Inflammatory macrophage treated with lipopolysaccharide for 4 hours (primary cell): ENCODE measurements around the gene CXCL17.

Experiments used
- DNase-seq: peaks from one replicate; pipeline ENCODE4 v3.0.0-alpha.2; 2020

CXCL17 gene

GRCh38 chr19:42397263-42398166 lies 45.2 kb downstream of the CXCL17 start:
- peak; percentile 11 for DNase-seq

DNA sequence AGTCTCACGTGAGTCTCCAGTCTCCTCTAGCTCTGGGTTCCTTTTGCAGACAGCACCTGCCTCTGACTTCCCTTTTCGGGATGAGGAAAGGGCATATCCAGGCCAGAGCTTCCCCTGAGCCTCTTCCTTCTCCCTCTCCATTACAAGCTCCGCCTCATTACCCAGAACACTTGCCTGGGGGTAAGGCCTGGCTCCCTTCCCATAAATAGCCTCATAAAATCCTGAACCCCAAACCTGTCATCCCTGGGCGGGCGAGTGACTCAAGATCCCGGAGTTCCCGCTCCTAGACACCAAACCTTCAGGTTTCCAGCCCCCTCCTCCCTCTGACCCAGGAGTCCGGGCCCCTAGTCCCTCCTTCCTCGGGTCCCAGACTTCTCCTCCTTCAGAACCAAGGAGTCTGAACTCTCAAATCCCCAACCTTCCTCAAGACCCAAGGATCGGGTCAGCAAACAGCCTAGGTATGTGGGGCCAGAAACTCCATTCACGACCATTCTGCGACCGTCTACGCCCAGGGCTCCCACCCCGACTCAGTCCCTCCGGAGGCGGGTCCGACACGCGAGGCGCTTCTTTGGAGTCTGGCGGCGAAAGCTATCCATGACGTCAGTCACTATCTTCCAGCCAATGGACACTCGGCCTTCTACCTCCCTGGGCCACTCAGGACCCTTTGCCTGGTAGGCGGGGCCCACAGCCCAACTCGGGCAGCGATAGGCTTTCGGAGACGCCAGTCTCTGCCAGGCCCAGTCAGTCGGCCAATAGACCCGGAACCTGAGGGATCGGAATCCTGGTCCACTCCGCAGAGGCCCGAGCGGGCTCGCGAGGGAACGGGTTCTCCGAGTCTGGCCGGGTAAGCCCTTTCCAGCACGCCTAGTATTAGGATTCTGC lies 46.1 kb downstream of the CXCL17 start:
- DNase-seq, result peak; percentile 98

DNA sequence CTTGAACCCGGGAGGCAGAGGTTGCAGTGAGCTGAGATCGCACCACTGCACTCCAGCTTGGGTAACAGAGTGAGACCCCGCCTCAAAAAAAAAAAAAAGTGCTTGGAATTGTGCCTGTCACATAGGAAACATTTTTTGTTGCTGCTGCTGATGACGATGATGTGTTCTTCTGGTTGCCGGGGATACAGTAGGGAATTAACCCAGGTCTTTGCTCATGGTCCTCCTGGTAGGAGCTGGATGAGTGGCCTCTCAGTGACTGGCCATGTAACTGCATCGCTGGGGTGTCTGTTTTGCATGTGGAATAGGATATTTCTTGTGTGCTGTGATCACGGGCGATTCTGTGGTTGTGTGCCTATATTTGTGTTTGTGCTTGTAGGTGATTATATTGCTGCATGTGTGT lies 48.0 kb downstream of the CXCL17 start:
- no peak for DNase-seq

DNA sequence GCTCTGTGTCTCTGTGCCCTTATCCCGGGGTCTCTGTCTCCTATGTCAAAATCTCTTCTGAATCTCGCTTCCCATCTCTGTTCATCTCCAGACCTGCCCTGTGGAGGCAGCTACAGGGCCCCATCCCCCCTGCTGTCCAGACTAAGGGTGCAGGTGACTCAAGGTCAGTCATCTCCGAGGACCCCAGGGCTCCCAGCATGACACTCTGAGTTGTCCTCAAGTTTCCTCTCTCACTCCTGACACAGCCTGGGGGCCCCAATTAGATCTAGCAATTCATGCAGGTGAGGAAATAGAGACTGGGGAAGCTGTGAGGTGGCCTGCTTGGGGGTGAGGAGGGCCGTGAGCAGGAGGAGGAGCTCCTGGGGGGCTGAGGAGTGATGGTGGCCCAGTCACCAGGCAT lies 50.6 kb downstream of the CXCL17 start:
- DNase-seq, result no peak

DNA sequence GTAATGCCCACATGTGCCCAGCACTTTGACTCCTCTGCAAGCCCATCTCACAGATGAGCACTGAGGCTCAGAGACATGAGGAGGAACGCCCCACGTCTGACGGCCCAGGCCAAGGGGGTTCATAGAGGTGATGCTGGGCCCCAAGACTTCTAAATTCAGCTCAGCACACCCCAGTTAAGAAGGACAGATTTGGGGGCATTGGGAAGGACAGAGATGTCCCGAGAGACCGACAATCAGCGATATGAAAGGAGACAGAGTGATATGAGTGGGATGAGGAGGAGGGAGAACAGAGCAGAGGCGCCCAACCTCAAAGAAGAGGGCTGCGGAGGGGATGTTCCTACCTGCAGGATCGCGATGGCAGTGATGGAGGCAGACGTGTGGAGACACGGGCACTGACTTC lies 52.8 kb downstream of the CXCL17 start, which contains the start of gene CNFN:
Gene CNFN, minus strand, starts transcription at position 399 of the 400 bp plus-strand sequence. CDS start 1,260 bp downstream, outside the sequence.
- no peak for DNase-seq

- DNase-seq, result no peak
Observed at GRCh38 chr19:42388851-42389489, 53.8 kb downstream of the CXCL17 start.

- peak; percentile 58 for DNase-seq
Observed at GRCh38 chr19:42386974-42387707, 55.6 kb downstream of the CXCL17 start.

DNA sequence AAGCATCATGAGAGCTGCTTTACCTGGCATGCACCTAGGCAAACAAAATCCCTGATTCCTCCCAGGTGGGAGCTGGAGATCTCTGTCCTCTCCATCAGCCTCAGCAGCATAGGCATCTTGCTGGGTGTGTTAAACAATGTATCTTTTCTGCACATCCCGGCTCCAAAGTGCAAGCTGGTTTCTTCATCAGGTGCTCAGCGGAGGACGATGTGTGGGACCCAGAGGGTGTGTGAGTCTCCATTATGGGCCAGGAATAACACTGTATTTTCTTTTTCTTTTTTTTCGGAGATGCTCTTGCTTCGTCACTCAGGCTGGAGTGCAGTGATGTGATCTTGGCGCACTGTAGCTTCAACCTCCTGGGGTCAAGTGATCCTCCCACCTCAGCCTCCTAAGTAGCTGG lies 62.6 kb downstream of the CXCL17 start:
- DNase-seq, result no peak
